Fibroblast of gingiva (primary cell): ENCODE data around the gene GMDS.
"Not testable (repeated sequence)": the region's sequence is repeated elsewhere in the genome, so short reads cannot be mapped to it uniquely, and the experiment has no call there.

Source experiments
- DNase-seq: peaks from one replicate; pipeline ENCODE4 v3.0.0-alpha.2; 2011; ENCODE audit warnings: low read depth

Gene GMDS

DNA sequence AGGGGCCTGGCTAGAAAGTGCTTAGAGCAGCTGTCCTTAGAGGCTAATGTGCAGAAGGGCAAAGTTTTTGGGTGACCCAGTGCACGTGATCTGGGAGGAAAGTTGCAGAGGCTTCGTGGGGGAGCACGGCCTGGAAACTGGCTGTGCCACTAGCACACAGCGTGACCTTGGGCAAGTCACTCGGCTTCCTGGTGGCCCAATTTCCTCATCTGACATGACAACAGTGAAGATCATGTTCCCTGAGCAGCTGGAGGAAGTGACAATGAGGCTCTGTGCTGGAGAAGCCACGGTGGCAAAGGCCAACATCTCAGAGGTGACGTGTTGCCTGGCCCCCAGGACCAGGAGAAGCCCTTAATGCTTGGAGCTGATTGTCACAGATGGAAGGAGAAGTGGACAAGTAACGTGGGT, 536.2 kb downstream of the GMDS start:
- no peak for DNase-seq

DNA sequence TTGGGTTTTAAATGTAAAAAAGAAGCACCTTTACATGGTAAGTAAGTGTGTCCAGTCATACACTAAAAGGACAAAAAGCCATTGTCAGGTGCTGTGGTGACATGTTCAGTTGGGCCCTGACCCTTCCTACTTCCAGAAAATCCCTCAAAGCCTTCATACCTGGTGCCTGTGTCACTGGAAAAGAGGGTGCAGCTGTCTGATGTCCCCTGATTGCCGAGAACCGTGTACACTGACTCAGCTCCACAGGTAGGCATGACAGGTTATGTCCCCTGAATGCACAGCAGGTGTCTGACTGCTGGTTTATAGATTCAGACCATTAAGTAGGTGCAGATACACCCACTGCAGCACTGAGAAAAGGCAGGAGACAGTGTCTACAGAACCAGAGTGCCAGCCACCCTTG, 536.6 kb downstream of the GMDS start:
- no peak for DNase-seq

DNA sequence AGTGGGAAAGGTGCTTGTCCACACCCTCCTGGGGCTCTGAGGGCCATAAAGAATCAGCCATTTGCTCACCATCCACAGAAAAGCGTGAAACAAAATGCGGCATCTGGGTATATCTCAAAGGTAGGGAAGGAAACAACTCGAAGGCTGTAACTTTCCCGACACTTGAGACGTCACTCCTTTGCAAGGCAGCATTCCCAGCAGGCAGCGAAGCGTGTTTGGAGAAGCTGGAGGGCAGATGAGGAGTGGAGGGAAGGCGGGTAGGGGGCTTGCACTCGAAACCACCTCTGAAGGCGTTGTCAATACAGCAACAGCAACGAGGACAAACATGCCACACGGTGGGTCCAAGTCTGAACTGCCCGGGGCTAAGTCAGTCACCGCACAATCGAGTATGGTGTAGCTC, 537.3 kb downstream of the GMDS start:
- DNase-seq, result no peak

DNA sequence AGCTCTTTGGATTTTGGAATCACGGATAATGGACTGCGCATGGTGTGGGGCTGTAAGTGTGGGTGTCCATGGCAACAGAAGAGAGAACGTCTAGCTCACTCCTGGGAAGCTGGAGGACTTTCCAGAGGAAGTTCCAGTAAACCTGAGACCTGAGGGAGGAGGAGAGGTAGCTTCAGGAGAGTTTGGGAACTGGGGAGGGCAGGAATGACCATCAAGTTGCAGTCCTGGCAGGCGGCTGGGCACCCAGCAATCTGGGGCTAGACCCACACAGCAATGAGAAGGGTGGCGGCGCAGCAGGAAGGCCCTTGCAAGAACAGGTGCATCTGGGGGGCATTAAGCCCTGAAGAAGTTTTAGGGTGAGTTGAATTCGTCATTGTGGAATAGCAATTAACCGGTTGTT, 539.8 kb downstream of the GMDS start:
- DNase-seq, result no peak

DNA sequence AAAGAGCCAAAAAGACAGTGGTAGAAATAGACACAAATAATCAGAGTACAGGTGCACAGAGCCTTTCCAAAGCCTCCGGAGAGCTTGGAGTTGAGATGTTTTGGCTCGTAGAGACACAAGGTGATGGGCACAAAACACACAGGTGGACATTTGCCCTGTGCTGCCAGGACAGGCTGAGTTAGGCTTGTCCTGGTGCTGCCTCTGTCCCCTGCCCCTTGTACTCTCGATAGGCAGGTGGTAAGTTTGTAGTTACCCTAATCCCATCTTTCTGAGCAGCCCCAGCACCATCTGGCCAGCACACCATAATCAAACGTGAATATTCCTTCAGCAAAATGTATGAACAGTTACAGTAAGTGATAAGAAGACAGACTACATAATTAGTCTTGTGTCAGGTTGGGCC, 540.2 kb downstream of the GMDS start:
- DNase-seq, result no peak

DNA sequence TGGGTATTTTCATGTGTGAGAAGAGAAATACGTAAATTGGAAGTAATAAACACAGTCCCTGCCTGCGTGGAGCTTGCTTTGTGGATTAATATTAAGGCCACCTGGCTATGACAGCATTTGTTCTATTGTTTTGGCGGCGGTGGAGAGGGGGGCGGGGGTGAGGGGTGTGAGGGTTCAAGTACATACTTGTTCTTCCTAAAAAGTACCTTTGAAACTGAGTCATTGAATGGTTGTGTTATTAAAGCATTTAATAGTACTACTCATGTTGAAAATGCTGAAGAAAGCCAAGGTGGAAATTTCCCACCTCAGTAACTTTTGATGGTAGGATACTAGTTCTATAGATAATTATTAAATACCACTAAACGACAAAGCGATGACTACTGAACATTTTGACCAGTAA, 540.7 kb downstream of the GMDS start:
- DNase-seq, result no peak

DNA sequence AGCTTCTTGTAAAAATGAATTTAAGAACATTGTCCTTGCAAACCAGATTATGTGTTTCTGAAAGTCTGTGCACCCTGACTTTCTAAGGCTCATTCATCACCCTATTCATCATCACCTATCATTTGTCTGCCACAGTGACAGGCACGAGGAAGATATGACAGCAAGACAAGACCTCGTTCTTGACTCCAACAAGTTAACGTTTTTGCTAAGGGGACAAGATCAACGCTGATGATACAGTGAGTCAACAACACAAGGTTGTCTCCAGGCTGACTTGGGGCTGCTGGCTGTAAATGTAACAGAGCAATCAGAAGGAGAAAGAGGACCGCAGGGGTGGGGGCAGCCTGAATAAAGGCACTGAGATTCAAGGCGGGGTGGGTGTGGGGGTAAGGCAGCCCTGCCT, 541.5 kb downstream of the GMDS start:
- DNase-seq, result no peak

DNA sequence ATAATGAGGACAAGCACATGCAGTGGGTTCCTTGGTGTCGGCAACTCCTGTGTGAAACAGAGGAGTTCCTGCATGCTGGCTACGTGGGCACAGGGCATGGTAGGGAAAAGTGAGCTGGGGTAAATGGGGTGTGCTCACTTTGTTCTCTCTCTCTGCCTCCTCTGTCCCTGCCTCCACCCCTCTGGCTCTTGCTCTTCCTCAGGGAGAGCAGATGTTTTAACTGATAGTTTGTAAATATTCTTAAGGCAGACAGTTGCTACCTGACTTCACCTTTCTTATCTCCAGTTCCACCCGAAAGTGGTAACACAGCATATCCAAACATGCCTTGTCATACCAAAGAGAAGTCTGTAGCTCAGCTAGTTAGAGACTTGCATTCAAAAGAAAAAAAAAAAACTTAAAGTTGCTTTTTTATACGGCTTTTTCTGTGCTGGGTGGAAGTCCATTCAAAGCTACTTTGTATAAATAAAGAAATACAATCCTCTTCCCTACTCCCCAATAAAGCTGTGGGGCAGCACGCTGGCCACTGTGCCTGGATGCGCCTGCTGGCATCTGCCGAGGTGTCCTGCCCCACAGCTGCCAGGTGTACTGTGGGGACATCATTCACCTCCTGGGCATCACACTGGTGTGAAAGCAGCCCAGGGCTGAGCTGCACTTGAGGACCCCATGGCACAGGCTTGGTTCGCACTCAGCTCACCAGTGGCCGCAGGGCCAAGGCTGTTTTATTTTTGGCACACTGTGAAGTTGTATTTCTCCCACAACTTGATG, 542.1 kb downstream of the GMDS start:
- DNase-seq, result no peak

DNA sequence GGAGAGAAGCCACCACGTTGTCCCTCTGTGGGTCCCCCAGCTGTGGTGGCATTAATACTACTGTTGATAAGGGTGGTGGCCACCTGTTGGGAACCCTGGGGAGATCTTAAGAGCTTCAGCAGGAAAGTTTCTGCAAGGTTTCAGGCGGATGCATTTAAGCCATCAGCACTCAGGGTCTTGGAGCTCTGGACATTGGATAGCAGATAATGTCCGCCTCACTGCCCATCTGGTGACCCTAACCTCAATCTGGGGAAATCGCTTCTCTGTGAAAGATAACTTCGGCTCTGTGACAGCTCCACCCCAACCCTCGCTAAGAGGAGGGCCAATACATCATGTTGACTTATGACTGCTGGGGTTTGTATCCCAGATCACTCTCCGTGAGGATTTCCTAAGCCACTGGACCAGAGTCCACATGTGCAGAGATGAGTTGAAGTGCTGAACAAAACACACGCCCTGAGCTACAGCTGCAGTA, 542.8 kb downstream of the GMDS start:
- no peak for DNase-seq

DNA sequence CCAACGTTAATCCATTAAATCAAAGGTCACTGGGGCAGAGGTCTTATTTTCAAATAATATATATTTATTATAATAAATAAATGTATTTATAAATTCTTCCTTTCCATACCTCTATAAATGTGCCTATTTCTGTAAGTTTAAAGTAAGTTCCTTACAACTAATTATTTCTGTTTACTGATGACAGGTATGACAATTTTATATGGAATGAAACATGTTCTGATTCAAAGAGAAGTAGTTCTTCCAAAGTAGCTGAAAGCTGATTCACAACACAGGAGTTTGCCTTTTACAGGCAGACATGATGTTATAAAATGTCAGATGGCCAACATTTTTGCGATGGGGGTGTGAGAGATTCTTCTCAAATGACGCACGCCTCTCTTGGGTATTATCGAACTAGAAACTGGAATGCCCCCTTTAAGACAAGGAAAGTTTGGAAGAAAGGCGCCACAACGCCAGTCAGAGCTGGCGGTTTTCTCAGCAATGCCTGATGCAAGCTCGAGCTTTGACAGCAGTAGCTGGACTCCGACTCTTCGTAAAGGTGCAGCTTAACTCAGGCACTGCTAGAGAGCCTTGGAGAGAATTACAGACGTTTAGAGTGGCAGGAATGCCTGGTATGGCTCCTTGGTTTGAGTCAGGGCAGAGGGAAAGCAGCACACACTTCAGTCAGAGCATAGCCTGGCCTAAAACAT, 543.6 kb downstream of the GMDS start:
- peak; percentile 45 for DNase-seq

DNA sequence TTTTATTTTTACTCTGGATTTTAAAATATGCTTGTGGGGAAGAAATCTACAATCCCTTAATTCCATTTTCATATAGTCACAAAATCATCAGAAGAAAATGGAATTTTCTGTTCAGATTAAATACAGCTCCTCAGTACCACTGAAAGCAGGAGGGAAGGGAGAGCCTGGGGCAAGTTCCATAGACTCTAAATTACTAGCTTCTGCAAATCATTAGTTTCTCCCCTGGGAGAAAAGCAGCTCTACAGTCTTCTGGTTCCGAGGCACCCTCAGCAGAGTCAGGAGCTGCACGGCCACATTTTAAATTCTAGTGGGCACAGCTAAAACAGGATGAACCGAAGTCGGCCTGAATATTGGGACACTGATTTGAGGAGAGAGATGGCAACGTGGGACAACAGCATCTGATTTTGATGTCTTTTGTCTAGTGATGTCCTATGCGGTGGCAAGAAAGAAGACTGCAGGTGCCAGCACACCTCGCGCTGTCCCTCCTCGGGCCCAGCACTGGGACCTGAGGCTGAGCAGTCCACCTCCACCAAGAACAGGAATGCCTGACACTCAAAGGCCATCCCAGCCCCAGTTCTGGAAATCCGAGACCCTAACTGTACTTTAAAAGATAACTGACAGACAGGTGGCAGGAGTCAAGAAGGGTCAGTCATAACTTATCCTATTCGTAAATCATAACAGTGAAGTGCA, 545.0 kb downstream of the GMDS start:
- no peak for DNase-seq

DNA sequence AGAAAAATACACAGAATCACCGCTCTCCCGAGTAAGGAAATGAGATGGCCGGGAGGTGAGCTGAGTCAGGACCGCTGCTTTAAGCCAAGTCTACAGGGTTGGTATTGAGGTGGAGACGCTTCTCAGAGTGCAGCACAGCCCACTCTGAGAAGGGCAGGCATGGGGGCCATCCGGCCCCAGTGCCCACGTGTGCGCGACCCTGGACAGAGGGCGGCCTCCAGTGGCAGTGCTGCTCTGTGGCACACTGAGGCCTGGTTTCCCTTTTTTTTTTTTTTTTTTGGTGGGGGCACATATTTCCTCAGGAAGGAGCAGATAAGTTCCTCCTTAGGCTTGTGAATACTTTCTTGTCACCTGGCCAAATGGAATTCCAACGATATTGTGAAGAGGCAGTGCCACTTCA, 546.9 kb downstream of the GMDS start:
- no peak for DNase-seq

DNA sequence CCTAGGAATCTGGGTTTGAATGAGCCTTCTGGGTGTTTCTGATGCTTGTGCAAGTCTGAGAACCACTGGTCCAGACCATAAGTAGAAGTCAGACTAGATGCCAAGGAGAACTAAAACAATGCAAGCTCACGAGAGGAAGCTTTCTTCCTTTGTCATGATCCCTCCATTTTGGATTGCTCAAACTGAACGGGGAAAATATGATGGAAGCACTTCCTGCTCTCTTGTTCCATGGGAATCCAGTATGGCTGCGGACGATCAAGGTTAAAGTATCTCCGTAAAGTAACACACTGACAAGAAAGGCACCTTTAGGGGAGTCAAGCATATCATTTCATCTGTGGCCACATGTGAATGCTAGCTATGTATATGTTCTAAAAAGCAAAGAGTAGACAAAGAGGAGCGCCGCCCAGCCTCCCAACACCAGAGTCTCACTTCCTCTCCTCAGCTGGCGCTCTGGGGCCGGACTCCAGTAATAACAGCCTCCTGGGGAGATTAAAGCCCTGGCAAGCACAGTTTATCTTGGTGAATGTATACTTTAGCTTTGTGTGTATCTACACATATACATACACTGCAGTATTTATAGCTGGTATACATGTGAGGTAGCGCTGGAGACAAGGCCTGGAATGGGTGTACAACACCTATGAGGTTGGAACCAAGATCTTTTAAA, 547.6 kb downstream of the GMDS start:
- DNase-seq, result no peak

DNA sequence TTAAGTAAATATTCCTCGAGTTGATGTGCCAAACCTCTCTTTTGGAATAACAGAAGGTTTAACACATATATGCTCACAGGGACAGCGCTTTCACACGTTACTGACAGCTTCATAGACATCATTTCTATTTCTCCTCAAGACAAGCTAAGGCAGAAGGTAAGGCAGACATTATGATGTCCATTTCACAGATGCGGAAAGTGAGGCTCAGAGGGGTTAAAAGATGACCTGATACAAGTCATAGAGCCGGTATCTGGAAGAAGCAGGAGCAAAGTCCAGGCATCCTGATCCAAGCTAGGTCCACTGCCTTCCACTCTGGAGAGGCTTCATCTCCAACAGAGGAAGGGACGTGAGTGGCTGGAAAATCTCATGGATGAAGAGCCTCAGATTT, 548.9 kb downstream of the GMDS start:
- DNase-seq, result no peak

DNA sequence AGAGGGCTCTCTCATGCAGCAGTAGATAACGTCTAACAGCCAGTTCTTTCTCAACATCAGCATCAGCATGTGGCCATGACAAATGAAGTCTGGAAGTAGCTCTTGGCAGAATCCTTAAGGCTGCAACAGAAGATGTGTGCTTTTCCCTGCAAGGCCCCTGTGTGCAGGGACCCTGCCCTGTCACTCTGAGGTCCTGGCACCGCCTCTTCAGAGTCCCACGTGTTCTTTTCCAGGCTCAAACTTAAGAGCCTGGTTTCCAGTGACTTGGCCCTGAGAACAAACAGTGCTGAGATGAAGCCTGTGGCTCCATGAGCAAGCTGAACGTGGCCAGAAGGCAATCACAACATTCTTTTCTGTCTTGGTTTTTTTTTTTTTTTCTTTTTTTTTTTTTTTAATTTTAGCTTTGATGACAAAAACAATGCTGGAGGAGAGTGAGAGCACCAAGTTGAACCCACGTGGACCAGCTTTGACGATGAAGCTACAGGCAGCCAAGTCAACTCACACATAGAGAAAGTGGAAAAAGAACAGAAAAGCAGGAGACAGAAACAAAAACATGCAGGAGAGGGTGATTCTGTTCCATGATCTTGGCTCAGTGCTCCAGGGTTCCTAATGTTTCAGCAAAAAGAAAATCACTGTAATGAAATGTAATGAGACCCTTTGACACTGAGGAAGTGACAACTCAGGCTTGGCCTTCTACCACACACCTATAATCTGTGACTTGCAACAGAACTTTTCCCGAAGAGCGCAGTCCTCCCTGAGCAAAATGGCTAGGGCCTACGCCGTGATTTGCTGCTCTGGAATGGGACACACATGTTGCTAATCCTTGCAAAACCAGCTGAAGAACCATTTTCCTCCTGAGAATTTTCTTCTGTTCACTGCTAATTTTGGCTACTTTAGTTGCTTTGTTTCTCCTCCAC, 549.6 kb downstream of the GMDS start:
- peak; percentile 14 for DNase-seq

DNA sequence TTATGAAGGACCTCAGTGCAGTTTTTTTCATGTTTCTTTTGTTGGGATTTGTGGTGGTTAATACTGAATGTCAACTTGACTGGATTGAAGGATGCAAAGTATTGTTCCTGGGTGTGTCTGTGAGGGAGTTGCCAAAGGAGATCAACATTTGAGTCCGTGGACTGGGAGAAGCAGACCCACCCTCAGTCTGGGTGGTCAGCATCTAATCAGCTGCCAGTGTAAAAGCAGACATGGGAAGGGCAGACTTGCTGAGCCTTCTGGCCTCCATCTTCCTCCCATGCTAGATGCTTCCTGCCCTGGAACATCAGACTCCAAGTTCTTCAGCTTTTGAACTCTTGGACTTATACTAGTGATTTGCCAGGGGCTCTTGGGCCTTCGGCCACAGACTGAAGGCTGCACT, 553.6 kb downstream of the GMDS start:
- DNase-seq, result not testable (repeated sequence)

DNA sequence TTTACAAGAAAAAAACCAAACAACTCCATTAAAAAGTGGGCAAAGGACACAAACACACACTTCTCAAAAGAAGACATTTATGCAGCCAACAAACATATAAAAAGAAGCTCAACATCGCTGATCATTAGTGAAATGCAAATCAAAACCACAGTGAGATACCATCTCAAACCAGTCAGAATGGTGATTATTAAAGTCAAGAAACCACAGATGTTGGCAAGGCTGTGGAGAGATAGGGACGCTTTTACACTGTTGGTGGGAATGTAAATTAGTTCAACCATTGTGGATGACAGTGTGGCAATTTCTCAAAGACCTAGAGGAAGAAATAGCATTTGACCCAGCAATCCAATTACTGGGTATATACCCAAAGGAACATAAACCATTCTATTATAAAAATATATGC, 554.7 kb downstream of the GMDS start:
- DNase-seq, result not testable (repeated sequence)

DNA sequence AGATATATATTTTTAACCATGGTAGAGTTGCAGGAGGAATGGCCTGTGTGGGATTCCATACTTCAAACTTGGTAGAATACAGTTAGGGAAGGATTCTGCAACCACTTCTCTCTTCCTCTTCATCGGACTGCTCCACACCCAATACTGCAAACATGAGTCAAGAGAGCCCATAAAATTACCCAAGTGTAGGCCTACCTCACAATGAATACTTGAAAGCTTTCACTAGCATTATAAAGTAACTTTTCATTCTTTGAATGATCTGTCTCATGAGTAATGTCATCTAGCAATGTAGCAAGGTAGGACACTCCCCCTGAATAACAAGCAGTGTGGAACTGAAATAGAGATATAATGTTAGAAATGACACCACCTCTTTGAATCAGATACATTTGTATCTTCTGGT, 556.3 kb downstream of the GMDS start:
- no peak for DNase-seq

DNA sequence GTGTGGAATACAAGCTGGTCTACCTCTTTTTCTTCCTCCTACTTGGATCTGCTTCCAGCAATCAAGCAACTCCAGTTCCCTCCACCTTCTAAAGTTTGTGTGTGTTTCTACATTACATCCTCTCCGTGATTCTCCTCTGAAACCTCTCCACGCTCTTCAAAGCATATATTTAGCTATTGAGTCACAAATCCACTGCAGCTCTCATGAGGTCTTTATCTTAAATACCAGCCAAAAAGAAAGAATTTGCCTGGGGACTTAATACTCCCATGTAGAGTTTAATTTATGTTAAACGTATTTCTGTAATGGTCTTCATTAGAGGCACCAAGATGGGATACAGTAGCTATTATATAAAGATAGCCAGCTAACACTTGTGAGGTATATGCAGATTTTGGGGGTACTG, 557.0 kb downstream of the GMDS start:
- no peak for DNase-seq

DNA sequence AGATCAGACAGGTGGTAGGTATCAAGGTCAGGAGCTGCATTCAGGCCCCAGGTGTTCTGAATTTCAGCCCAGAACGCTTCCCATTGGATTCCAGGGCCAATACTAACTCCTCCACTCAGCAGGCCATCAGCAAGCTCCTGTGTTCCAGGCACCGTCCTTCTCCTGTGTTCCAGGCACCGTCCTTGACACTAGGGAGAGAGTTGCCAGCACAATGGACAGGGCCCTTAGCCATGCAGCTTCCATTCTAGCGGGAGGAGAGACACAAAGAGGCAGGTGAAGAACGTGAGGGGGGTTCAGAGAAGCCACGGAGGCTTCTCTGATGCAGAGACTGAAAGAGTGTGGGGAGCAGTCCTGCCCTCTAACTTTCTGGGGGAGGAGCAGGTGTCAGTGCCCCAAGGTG, 558.0 kb downstream of the GMDS start:
- DNase-seq, result no peak
